ENCODE results near the gene PEX26. TPM values are rescaled to one million over a fixed set of nuclear protein-coding genes. Genes with fewer than 3 reads are reported as not detected.

The PEX26 gene
- polyA plus RNA-seq, 1 donor (not counting 4 experiments of a cell fraction or from before 2014, with no cell fraction given): 23.0 TPM

GRCh38 chr22:18113680-18114394 lies 36.0 kb downstream of the PEX26 start:
- FAIRE-seq: no peak
- H3K9me1 ChIP-seq (ENCODE audit: control insufficient read depth, extremely low read depth, insufficient read depth, low read length): no peaks in the 10 kb centered on the region
- no peaks in the 10 kb centered on the region for H3K36me3 ChIP-seq (ENCODE audit: control insufficient read depth in 2 of 2, extremely low read depth in 1 of 2, insufficient read depth in 2 of 2, low read length in 2 of 2)
- H3K9ac ChIP-seq (ENCODE audit: control insufficient read depth, extremely low read depth, insufficient read depth, low read length): no peak overlapping the region
- H3K27me3 ChIP-seq (ENCODE audit: control insufficient read depth, extremely low read depth, insufficient read depth, low read length): peaks cover 28% of the 10 kb centered on the region
- peaks cover 5% of the 10 kb centered on the region for H3K4me1 ChIP-seq (ENCODE audit: control insufficient read depth, extremely low read depth, insufficient read depth, low read length)
- dilution Hi-C loops (cut with MboI; ENCODE audit: extremely low pct_ligation_motif_present, low sequenced_read_pairs): no loop called here
- TF ChIP-seq EZH2 (IDR thresholded peaks at IDR 0.05; ENCODE audit: low read length): no peak
- no peak for TF ChIP-seq CTCF (optimal IDR thresholded peaks at IDR 0.05 in 1 of 3, IDR thresholded peaks at IDR 0.05 in 1 of 3, conservative IDR thresholded peaks at IDR 0.05 in 1 of 3; ENCODE audit: extremely low read depth in 1 of 3, insufficient read depth in 2 of 3, low read length in 3 of 3)
- no peak overlapping the region for H3K4me2 ChIP-seq (ENCODE audit: control insufficient read depth, extremely low read depth, insufficient read depth, low read depth, low read length)
- peaks cover 2% of the 10 kb centered on the region for H4K20me1 ChIP-seq (ENCODE audit: control insufficient read depth, extremely low read depth, insufficient read depth, low read length)
- H3K9me3 ChIP-seq (ENCODE audit: control insufficient read depth, low read depth, low read length): no peaks in the 10 kb centered on the region
- no peak overlapping the region for H3K27ac ChIP-seq (ENCODE audit: control insufficient read depth, insufficient read depth, low read length)
- H3K79me2 ChIP-seq (ENCODE audit: control insufficient read depth, insufficient read depth, low read length): no peaks in the 10 kb centered on the region
- no peak overlapping the region for H3K4me3 ChIP-seq (ENCODE audit: control insufficient read depth in 2 of 3, extremely low read depth in 1 of 3, insufficient read depth in 2 of 3, low read depth in 1 of 3, low read length in 3 of 3)
- no peak overlapping the region for H2AFZ ChIP-seq (ENCODE audit: control insufficient read depth, low read length)
- no peak for DNase-seq (ENCODE audit: low read depth, low spot score)

GRCh38 chr22:18114495-18114894 lies 36.7 kb downstream of the PEX26 start:
- Histone ChIP-seq H4K20me1 (ENCODE audit: control insufficient read depth, extremely low read depth, insufficient read depth, low read length) (peaks cover 5% of the 10 kb centered on the region), H3K9ac (ENCODE audit: control insufficient read depth, extremely low read depth, insufficient read depth, low read length) (no peak overlapping the region), H3K4me3 (ENCODE audit: control insufficient read depth in 2 of 3, extremely low read depth in 1 of 3, insufficient read depth in 2 of 3, low read depth in 1 of 3, low read length in 3 of 3) (no peak overlapping the region), H3K9me3 (ENCODE audit: control insufficient read depth, low read depth, low read length) (no peaks in the 10 kb centered on the region), H3K27me3 (ENCODE audit: control insufficient read depth, extremely low read depth, insufficient read depth, low read length) (peaks cover 28% of the 10 kb centered on the region), H3K4me2 (ENCODE audit: control insufficient read depth, extremely low read depth, insufficient read depth, low read depth, low read length) (no peak overlapping the region), H3K9me1 (ENCODE audit: control insufficient read depth, extremely low read depth, insufficient read depth, low read length) (no peaks in the 10 kb centered on the region), H3K27ac (ENCODE audit: control insufficient read depth, insufficient read depth, low read length) (no peak overlapping the region), H3K36me3 (ENCODE audit: control insufficient read depth in 2 of 2, extremely low read depth in 1 of 2, insufficient read depth in 2 of 2, low read length in 2 of 2) (no peaks in the 10 kb centered on the region), H3K79me2 (ENCODE audit: control insufficient read depth, insufficient read depth, low read length) (no peaks in the 10 kb centered on the region), H3K4me1 (ENCODE audit: control insufficient read depth, extremely low read depth, insufficient read depth, low read length) (peaks cover 5% of the 10 kb centered on the region), H2AFZ (ENCODE audit: control insufficient read depth, low read length) (no peak overlapping the region)
- no peak for TF ChIP-seq EZH2 (IDR thresholded peaks at IDR 0.05; ENCODE audit: low read length)
- TF ChIP-seq CTCF (optimal IDR thresholded peaks at IDR 0.05 in 1 of 3, IDR thresholded peaks at IDR 0.05 in 1 of 3, conservative IDR thresholded peaks at IDR 0.05 in 1 of 3; ENCODE audit: extremely low read depth in 1 of 3, insufficient read depth in 2 of 3, low read length in 3 of 3): no peak
- dilution Hi-C loops (cut with MboI; ENCODE audit: extremely low pct_ligation_motif_present, low sequenced_read_pairs): no loop called here
- FAIRE-seq (no peak), DNase-seq (ENCODE audit: low read depth, low spot score) (no peak)

Data from keratinocyte (primary cell).